T-helper 9 cell (primary cell): ENCODE measurements around the gene MYO5C.
A peak's percentile ranks its signal among the peaks of the same experiment; 100 is the strongest.

Experiments
- DNase-seq: peaks from one replicate; pipeline ENCODE4 v3.0.0-alpha.2; 2020

The MYO5C gene

DNA sequence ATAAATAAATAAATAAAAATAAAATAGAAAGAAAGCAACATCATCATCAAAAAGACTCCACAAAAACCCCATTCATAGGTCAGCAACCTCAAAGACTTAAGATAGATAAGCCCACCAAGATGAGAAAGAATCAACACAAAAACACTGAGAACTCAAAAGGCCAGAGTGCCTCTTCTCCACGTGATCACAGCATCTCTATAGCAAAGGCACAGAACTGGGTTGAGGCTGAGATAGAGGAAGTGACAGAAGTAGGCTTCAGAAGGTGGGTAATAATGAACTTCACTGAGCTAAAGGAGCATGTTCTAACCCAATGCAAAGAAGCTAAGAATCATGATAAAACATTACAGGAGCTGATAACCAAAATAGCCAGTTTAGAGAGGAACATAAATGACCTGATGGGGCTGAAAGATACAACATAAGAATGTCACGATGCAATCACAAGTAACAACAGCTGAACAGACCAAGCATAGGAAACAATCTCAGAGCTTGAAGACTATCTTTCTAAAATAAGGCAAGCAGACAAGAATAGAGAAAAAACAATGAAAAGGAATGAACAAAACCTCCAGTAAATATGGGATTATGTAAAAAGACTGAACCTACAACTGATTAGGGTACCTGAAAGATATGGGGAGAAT, 130.9 kb downstream of the MYO5C start:
- no peak for DNase-seq

DNA sequence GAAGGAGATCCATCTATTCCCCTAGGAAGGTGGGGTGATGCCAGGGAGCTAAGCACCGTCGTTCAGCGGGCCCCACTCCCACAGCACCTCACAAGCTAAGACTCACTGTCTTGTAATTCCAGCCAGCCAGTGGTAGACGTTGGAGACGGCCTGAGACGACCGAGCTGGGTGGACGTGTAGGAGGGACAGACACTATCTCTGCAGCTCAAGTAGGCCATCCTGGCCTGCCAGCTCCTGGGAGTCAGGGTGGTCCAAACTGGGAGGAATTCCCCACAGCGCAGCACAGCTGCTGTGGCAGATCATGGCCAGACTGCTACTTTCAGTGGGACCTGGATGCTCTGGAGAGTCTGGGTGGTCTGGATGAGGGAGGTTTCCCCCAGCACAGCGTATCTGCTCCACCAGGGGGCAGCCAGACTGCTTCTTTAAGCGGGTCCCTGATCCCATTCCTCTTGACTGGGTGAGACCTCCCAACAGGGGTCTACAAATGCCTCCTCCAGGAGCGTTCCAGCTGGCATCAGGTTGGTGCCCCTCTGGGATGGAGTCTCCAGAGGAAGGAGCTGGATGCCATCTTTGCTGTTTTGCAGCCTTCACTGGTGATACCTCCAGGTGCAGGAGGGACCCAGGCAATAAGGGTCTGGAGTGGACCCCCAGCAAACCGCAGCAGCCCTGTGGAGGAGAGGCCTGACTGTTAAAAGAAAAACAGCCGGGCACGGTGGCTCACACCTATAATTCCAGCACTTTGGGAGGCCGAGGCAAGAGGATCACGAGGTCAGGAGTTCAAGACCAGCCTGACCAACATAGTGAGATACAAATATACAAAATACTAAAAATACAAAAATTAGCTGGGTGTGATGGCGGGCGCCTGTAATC, 132.0 kb downstream of the MYO5C start:
- peak; percentile 6 for DNase-seq

DNA sequence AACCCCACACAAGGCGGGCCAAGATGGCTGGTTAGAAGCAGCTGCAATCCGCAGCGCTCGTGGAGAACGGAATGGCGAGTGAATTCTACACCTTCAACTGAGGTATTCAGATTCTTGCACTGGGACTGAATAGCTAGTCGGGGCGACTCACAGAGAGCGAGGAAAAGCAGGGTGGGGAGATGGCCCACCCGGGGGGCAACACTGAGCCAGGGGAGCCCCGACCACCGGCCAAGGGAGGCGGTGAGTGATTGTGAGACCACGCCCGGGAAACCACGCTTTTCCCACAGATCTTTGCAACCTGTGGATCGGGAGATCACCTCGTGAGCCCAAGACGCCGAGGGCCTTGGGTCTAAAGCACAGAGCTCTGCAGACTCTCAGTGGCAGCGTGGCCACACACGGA, 132.7 kb downstream of the MYO5C start:
- DNase-seq: no peak

DNA sequence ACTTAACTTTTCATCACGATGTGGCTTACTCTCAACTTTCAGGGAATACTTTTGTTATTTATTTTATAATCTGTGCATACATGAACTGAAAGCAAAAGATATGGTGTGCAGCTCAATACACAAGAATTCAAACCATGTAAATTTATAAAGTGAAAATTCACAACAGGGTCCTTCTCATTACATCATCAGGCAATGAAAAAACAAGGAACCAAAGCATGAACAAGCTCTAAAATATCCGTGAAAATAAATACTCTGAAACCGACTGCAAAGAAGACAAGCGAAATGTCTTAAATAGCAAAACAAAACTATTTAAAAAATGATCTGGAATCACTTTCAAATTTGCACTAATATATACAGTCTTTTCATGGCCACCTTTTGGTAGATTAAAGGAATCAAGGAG, 133.3 kb downstream of the MYO5C start:
- no peak for DNase-seq

DNA sequence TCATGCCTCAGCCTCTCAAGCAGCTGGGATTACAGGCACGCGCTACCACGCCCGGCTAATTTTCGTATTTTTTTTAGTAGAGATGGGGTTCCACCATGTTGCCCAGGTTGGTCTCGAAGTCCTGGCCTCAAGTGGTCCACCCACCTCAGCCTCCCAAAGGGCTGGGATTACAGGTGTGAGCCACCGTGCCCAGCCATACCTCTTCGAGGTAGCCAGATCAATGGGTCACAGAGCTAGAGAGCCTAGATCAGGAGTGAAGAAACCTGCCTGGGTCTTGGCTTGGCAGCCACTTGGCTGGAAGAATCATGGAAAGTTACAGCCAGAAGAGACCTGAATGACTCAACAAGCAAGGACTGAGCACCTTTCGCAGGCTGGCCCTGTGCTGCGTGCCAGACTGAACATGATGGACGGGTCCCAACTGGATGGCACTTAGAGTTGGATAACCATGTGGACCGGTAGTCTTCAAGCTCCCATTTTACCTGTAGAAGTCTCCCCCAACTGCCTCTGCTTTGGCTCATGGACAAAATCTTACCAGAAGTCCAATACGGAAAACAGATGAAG, 134.1 kb downstream of the MYO5C start:
- no peak for DNase-seq

DNA sequence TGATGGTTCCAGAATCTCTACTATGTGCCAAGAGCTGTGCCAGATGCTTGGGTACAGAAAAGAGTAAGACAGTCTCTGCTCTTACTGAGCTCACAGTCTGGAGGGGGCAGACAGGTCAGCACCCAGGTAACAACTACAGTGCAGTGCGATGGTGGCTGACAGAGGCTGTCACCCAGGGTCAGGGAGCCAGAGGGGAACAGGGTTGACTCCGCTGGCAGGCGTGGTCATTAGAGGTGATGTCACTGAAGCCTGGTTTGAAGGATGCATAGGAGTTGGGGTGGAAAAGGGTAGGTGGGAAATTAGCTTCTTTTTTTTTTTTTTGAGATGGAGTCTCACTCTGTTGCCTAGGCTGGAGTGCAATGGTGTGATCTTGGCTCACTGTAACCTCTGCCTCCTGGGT, 136.0 kb downstream of the MYO5C start:
- no peak for DNase-seq

DNA sequence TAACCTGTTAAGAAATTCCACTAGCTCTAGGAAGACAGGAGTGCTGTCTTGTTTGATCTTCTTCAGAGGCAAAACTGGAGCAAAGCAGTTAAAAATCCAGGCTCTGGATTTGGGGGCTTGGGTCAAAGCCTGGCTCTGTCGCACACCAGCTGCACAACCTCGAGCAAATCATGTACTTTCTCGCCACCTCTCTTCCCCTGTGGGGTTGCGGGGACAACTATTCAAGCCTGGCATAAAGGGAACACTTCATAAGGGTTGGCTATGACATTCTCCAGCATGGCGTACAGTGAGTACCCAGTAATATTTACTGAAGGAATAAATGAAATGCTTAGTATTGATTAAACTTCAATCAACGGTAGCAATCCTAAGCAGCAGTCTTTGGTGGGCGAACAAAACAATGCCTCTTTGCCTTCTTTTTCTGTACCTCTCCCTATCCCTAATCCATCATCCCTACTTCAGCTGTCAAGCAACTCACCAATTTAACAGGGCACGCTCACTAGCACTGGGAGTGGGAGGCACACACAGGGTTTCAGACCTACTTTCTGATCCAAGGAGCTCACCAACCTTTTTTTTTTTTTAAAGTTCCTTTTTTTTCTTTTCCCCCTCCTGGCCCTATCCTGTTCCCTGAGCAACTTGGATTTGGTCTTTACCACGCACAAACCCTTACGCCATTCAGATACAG, 137.4 kb downstream of the MYO5C start:
- DNase-seq: no peak

DNA sequence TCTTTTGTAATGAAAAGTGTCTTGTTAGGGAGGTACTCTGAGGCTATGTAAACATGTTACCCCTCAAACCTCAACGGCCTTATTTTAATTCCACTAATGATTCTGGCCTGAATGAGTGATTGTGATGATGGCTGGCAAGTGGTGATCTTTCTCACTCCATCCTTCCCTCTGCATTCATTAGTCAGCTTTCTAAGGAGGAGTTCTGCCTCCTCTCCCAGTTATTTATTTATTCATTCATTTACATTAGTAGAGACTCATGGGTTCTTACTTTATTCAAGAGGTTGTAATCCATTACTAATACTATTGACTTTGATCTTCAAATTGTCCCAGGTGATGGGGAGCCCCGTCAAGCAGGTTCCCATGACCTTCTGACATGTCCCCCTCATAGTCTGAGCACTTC, 139.7 kb downstream of the MYO5C start:
- no peak for DNase-seq

DNA sequence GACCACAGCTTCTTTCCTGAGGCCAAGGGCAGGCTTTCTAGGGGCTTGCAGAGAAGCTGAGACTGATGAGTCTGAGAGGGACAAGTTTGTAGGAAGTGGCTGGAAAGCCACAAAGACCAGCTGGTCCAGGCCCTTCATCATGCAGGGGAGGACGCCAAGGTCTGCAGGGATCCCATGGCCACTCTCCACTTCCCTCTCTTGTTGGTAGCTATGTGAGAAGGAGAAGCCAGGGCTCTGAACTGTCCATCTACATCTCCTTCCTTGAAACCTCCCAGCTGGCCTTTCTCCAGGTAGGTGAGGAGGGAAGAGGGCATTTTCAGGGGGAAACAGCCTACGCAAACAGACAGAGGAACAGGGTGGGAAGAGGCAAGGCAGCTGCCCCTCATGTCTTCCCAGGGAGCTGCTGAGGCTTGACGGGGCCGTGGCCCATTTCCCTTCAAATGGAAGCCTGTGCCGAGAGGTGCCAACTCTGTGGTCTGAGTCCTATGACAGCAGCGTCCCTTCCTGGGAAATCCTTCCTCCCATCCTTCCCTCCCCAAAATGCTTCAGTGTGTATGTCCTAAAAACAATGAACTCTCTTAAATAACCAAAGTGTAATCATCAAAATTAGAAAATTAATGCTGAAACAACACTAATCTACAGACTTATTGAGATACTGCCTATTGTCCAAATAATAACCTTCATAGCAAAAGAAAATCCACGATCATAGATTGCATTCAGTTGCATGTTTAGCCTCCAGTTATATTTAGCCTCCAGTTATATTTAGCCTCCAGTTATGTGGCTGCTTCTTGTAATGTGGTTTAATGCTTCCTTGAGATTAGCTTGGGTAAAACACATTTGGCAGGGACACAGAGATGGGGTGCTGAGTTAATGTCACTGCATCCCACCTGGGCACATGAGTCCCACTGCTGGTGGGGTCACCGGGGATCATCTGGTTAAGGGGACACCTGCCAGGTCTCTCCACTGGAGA, 140.4 kb downstream of the MYO5C start:
- no peak for DNase-seq

DNA sequence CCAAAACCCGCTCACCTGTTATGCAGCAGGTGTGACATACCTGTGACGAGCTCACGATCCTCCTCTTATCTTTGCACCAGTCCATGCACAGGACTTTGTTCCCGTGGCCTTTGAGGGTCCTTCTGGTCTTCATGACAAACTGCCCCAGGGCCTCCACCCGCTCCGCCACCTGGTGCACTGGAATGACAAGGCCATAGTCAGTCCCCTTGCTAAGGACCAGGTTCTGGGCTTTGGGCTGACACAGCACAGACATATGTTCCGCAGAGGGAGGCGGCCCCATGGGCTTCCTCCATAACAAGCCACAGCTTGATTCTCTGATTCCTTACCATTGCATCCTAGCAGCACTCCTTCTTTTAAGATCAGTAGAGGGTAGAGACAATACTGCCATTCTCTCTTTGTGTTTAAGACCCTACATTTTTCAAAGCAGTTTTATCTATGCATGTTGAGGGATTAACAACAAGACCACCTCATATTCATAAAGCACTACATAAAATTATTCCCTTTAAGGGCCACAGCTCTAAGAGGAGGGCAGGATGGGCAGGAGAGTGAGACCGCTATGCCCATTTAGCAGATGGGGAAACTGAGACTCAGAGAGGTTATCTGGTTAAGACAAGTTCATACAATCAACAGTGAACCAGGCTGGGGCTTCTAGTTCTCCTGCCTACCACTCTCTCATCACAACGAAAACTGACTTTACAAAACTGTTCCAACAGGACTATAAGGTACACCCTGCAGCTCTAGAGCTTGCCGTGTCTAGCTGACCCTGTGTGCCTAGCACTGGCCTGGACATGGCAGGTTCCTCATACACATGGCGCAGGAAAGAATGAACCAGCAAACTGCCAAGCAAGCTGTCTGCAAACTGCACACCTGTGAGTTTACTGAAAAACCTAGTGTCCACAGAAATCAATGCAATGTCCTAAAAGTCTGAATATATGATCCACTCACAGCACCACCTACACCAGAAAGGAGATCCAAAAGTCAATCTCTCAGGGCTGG, 141.4 kb downstream of the MYO5C start:
- no peak for DNase-seq

DNA sequence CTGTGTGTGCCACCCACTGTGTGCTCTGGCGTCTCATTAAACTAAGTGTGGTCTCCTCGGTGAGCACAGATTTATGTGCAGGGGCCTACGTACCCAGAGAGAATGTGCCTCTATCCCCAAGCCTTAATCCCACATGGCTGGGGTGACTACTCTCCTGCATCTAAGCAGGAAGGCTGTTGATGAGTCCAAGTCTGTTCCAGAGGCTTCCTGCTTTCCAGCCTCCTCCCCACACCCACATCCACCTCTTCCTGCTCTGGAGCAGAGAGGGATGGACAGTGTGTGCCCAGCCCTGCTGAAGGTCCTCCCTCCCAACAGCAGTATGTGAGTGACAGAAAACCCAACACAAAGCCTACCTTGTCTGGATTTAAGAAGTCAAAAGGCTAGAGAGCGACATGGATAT, 144.3 kb downstream of the MYO5C start:
- DNase-seq: no peak

DNA sequence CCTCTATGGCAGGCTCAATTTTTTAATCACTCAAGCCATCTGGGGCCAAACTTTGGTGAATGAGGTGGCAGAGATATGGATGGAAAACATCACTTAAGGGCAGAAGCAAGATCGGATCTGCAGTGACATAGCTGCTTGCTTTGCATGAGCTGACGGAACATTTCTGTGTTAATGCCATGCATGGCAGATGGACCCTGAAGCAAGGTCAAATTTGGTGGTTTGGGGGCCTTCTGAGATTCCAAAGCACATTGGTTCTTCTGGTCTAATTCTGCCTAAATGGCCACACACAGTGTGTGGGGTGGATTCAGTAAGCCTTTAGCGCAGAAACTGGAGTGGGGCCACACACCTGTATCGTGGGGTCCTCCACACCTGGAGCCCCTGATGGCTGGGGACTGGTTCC, 144.7 kb downstream of the MYO5C start:
- no peak for DNase-seq

DNA sequence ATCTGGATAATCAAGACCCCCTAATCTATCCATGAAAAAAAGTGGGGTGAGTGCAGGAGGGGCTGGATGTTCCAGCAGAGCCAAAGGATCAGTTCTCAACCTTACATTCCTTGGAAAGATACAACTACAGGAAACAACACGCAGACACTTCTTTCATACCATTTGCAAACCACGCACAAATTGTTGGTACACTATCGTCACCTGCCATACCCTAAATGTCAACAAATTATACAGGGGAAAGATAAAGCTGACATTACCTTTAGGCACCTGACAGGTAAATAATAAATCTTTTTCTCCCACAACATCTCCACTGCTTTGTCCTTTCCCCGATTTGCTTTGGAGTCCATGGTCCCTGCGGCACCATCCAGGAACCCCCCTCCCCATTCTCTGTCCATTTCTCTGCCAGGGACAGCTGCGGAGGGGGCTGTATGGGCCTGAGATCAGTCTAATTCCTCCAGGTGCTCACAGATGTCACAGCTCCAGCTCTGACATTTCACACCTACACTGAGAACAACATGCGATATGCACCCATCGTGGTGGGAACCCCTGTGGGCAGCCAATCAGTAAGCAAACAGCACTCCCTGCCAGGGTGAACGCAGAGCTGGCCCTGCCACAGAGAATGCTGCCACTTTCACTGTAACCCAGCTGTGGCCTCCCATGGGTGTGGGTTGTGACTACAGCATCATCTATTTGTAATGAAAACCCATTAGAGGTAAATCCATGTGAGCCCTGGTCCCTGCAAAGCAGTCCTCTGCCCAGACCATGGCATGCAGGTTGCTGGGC, 145.4 kb downstream of the MYO5C start:
- DNase-seq: no peak

DNA sequence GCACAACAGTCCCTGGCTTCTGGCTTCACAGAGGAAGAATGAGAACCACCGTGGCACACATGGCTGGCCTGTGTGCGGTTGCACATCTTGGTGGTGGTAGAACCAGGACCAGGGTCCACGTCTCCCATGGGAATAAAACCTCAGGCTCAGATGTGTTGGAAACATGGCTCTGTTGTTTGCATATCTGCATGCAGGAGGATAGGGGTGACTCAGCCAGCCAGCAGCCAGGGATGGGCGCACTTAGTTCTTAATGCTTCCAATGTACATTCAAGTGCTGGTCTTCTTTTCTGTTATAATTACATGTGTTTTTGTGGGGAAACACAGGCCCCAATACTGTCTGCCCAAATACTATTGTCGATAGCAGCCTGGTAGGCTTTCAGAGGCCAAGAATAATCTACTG, 147.2 kb downstream of the MYO5C start:
- DNase-seq: no peak

DNA sequence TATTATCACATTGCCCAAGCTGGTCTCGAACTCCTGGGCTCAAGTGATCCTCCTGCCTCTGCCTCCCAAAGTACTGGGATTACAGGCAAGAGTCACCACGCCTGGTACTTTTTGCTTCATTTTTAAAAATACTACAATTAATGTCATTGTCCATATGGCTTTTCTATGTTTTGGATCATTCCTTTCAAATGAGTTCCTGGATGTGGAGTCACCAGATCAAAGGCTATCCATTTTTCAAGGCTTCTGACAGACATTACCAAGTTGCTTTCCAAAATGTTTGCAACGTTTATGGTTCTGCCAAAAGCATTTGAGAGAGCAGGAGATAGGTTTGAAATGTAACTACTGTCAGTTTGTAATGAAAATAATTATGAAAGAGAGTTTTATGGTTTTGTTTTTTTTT, 148.8 kb downstream of the MYO5C start:
- DNase-seq: no peak

DNA sequence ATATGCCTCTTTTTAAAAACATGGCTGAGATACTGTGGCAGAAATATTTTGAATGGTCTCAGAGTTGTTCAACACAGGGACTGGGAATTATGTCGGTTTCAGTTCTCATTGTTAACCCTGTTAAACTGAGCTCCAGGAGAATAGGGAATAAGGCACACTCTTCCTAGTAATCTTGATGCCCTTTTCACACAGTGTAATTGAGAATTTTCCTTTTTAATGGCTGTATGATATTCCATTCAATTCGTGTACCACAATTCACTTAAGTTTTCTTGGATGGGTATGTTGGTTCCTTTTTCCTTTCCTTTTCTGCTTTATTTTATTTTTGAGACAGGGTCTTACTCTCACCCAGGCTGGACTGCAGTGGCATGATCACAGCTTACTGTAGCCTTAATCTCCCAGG, 149.3 kb downstream of the MYO5C start:
- DNase-seq: no peak

DNA sequence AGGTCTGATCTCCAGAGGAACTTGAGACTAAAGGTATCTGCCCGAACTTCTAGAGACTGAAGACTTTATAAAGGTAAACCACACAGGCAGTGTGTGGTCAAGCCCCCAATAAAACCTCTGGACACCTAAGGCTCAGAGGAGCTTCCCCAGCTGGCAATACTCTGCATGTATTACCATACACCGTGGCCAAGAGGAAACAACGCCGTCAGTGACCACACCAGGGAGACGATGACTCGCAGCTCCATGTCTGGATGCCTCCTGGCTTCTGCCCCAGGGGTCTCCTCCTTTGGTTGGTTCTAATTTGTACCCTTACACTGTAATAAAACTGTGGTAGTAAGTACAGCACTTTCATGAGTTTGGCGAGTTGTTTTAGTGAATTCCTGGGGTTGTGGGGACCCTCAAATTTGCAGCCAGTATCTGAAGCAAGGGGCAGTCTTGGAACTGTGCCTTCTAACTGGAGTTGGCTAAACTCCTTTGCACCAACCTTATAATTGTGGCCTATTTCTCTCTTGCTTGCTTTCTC, 150.9 kb downstream of the MYO5C start:
- no peak for DNase-seq

DNA sequence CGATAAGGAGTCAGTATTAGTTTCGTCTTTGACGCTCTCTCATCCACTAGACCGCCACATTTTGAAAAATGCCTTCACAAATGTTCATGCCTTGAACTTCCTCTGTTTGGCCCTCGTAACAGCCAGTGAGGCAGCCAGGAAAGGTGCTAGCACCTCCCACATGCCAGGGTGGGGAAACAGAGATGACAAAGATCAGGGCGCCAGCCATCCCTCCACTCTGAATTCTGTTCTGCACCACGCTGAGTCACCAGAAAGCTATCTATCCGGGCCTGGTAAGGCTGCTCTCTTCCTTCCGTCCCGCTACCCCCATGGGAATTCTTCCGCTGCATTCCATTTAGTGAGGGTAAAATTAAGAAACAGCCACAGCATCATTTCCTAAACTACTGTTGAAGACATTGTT, 151.7 kb downstream of the MYO5C start:
- DNase-seq: no peak
